Smooth muscle cell (in vitro differentiated cells): ENCODE results near the gene MKRN2OS. TPM values are rescaled to one million over a fixed set of nuclear protein-coding genes. Genes with fewer than 3 reads are reported as not detected.

ENCODE experiments used
- polyA plus RNA-seq: library from polyadenylated mRNA; unstranded; fragments of >200 nt; fragmentation: Nextera tagmentation; extraction: Ambion mirVana; gene quantifications from 2 replicates; pipeline ENCODE4 v1.2.1, GENCODE V29; 2016
- small RNA-seq: library from RNA; depleted of rRNA; stranded (forward); fragments of <200 nt; gene quantifications from one replicate; pipeline ENCODE3, GENCODE V24; 2014
- total RNA-seq: library from RNA; depleted of rRNA; stranded (reverse); fragments of >200 nt; gene quantifications from 2 replicates; pipeline ENCODE4 v1.2.3, GENCODE V29; 2014

MKRN2OS gene
- total and polyA plus RNA-seq, 2 experiments from 2014 or later = not detected

Small RNAs within 50 kb of the gene (small RNA-seq; reads per million reads assigned to genes)
- gene RF00017 = not detected
- not detected for gene RNA5SP123
- not detected for gene RNU6-377P

Other genes with a start within 250 kb of the MKRN2OS start
- 3.9 and 4.8 TPM in 2 replicates for gene TSEN2, start 61.0 kb downstream of the MKRN2OS start, total RNA-seq
- gene TSEN2, start 61.0 kb downstream of the MKRN2OS start, polyA plus RNA-seq = 2.3 and 3.6 TPM in 2 replicates
- 29.3 and 40.1 TPM in 2 replicates for gene MKRN2, start 11.6 kb upstream of the MKRN2OS start, total RNA-seq
- 36.6 and 38.3 TPM in 2 replicates for gene MKRN2, start 11.6 kb upstream of the MKRN2OS start, polyA plus RNA-seq
- 72.2 and 75.4 TPM in 2 replicates for gene RAF1, start 118.6 kb upstream of the MKRN2OS start, total RNA-seq
- gene RAF1, start 118.6 kb upstream of the MKRN2OS start, polyA plus RNA-seq = 48.4 and 54.0 TPM in 2 replicates
- 6.4 and 6.7 TPM in 2 replicates for gene TMEM40, start 213.8 kb upstream of the MKRN2OS start, total RNA-seq
- 6.8 and 15.6 TPM in 2 replicates for gene TMEM40, start 213.8 kb upstream of the MKRN2OS start, polyA plus RNA-seq